NCI-H226 (cell line): Measurements from ENCODE around the gene TMEM181.

Experiments used
- DNase-seq: peaks from one replicate; pipeline ENCODE4 v3.0.0-alpha.2; 2015

TMEM181 gene

DNA sequence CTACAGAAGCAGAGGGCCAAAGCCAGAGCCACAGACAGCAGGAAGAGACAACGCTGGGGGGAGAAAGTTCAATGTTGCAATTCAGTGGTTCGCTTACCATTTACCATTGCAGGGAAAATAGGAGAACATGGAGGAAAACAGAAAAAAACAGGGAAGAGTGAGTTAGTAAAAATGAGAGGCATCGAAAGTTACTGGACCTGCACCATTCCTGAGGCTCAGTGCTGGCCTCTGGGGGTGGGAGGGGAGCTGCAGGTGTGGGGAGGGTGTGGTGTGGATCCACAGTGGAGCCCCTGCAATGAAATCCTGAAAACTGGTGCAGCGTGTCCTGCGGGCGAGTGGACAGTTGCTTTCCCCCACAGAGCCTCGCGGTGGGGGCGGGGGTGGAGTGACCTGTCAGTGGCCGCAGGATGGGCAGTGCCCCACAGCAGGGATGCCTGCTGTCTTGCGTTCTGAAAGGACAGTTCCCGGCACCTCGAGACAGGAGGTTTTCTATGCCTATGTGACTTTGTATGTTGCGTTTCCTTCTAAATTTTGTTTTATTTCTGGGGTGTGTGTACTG, 5.7 kb downstream of the TMEM181 start:
- DNase-seq = no peak

GRCh38 chr6:158566207-158566818, 6.4 kb downstream of the TMEM181 start:
- DNase-seq = no peak

GRCh38 chr6:158567152-158567551, 7.3 kb downstream of the TMEM181 start:
- DNase-seq = no peak

DNA sequence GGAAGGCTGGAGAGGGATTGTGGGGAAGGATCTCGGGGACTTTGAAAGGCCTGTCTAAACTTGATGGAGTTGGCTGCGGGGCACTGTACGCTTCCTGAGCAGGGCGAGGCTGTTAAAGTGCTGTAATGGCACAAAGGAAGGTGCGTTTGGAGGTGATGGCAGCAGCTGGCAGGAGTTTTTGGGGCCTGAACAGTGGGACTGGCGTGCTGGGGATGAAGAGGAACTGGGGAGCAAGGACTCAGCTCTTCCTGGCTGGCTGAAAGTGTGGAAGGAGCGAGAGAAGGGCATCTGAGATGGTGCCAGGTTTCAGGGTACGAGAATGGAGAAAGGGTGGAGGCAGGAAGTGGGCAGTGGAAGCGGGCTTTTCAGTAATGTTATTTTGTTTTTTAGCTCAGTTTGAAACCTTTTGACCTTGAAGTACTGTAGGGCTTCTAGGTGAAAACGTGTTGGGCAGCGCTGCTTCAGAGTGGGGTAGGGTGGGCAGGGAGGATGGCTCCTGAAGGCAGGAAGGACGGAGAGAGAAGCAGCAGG, 8.0 kb downstream of the TMEM181 start:
- DNase-seq = no peak

DNA sequence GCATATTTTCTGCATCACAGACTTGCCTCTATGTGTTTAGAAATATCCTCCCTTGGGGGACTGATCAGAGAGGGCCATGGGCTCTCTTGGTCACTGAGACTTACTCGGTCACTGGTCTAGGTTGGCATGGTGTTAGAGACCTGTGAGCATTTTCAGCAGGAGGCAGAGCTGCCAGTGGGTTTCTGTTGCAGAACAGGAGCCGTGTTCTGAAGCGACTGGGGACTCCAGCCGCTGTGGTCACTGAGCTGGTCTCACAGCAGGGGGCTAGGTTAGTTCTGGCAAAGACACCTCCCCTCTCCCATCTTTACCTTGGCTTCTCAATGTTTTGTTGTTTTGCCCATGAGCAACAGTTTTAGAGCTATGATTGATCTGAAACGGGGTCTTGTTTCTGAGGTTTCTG, 8.7 kb downstream of the TMEM181 start:
- DNase-seq = no peak

- no peak for DNase-seq
Observed at GRCh38 chr6:158569036-158569435, 9.1 kb downstream of the TMEM181 start.

- no peak for DNase-seq
Observed at GRCh38 chr6:158570681-158570962, 10.7 kb downstream of the TMEM181 start.

GRCh38 chr6:158571826-158572652, 12.1 kb downstream of the TMEM181 start:
- DNase-seq = no peak

DNA sequence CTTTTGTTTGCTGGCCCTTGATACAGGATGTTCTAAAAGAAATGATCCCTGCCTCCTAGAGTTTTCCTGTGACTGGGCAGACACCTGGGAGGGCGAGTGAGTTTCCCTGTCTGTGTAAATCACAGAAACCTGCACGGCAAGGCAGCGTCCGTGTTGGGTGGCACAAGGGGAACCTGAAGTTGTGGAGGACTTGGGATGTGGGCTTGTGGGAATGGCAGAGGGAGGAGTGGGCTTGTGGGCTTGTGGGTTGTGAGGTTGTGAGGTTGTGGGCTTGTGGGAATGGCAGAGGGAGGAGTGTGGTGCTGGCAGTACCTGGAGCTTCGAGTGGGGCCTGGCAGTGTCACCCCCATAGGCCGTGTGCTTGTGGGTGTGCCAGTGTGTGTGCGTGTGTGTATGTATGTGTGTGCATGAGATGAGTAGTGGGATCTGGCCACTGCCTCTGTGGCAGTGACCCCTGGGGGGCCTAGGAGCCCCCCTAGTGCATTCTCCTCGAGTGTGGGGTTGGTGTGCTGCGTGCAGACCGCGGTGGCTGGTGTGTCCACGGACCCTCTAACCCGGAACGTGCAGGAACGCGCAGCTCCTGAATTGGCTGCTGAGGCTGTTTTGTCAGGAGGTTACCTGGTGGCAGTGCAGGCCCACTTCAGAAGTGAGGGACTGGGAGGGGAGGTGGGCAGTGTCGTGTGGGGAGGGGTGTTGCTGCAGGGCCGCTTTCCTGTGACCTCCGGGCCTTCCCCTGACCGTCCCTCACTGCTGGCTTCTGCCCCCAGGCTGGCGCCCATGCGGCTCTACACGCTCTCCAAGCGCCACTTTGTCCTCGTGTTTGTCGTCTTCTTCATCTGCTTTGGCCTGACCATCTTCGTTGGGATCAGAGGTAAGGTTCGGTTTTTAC, 13.0 kb downstream of the TMEM181 start:
- no peak for DNase-seq

DNA sequence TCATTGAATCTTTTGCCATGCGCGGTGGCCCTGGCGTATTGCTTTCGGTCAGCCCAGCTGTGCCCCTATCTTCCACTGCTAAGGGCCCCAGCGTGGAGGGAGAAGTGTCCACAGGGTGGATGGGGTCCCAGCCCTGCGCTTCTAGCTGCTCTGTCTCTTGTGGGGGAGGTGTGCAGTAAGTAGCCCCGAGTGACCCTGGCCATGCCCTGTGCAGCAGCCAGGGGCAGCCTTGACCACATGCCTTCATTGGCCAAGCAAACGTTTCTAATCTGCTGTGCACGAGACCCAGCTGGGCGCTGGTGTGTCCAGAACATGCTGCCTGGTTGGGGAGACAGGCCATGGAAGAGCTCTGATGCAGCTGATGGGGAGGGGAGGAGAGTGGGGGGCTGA, 13.6 kb downstream of the TMEM181 start:
- DNase-seq = no peak

- DNase-seq = no peak
Observed at GRCh38 chr6:158574800-158575199, 14.9 kb downstream of the TMEM181 start.

DNA sequence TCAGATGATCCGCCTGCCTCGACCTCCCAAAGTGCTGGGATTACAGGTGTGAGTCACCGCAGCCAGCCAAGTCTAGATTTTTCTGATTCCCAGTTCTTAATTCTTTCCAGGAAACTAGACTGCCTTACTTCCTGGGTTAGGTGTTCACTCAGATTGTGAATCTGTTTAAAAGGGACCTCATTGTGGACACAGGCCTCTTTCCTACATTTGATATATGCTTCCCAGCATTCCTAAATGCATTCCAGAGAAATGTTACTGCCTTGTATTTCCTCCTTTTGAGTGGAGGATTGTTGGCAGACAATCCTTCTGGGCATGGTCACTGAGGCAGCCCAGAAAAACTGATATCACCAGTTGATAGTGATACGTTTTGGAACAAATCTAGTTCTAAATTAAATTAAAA, 15.7 kb downstream of the TMEM181 start:
- peak; percentile 20 for DNase-seq

DNA sequence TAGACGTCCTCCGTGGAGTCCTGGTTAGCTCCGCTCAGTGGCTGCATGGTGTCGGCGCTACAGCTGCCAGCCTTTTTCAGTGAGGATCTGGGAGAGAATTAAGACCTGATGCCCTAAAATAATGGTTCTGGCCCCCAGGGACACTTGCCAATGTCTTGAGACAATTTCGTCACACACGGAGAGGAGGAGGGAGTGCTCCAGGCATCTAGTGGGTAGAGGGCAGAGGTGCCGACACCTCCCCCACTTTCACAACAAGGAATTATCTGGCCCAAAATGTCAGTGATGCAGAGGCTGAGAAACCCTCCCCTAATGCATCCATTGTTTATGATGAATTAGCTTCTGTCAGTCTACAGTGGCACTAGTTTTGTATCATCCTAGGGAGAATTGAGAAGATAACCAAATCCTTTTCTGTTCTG, 24.4 kb downstream of the TMEM181 start:
- no peak for DNase-seq

DNA sequence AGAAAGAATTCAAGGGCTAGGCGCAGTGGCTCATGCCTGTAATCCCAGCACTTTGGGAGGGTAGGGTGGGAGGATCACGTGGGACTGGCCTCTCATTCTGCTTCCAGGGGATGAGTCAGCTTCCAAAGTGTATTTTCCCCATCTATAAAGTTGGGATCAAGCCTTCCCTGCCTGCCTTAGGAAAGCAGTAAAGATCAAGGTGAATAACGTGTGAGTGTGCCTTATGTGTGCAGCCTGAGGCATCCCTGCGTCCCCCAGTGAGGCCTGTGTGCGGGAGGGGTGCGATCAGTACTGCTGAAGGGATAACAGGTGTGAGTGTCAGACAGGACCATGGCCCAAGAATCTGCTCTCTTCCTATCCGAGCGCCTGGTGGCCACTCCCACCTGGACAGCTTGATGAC, 26.8 kb downstream of the TMEM181 start:
- DNase-seq = no peak

- DNase-seq = no peak
Observed at GRCh38 chr6:158589366-158589765, 29.5 kb downstream of the TMEM181 start.

GRCh38 chr6:158591134-158591809, 31.4 kb downstream of the TMEM181 start:
- DNase-seq = no peak

GRCh38 chr6:158591810-158592209, 31.9 kb downstream of the TMEM181 start:
- no peak for DNase-seq

DNA sequence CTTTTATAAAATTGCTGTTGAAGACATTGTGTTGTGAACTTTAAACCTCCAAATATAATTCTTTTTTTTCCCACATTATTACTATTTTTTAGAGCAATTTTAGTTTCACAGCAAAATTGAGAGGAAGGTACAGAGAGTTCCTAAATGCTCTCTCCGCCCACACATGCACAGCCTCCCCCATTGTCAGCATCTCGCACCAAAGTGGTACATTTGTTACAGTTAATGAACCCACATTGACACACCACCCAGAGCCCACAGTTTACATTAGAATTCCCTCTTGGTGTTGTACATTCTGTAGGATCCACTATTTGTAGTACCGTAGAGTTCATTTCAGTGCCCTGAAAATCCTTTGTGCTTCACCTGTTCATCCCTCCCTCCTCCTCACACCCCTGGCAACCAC, 33.8 kb downstream of the TMEM181 start:
- no peak for DNase-seq

DNA sequence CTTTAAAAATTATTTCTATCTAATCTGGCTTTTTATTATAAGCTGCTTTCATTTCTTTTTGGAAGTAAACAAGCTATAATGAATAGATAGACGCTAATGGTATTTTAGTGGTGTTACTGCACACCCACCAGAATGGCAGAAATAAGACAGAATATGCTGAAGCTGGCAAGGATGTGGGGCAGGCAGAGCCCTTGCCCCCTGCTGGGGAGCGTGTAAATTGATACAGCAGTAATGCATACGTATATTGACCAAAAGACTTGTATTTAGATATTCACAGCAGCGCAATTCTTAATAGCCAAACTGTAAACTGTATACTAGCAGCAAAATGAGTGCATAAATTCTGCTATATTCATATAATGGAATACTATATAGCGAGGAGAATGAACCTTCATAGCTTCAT, 35.3 kb downstream of the TMEM181 start:
- no peak for DNase-seq

DNA sequence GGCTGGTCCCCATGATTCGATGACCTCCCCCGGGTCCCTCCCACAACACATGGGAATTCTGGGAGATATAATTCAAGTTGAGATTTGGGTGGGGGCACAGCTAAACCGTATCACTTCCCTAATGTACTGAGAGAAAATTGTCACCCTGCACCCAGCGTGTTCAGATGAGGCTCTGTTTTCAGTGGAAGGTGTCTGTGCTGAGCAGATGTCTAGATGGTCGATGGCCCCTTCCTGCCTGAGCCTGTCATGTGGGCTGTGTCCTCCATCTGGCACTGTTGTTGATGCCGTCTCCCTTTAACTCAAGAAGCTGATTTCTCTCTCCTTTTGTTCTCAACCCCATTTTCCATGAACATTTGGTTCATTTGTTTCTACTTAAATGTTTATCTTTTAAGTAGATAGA, 37.0 kb downstream of the TMEM181 start:
- no peak for DNase-seq

- DNase-seq = no peak
Observed at GRCh38 chr6:158597565-158597964, 37.7 kb downstream of the TMEM181 start.

GRCh38 chr6:158599635-158600034, 39.7 kb downstream of the TMEM181 start:
- no peak for DNase-seq
